ENCODE results near the gene DDX24. TPM values are rescaled to one million over a fixed set of nuclear protein-coding genes. Genes with fewer than 3 reads are reported as not detected.

Gene DDX24
- total RNA-seq, 1 donor from 2014 or later: 54.2 TPM

GRCh38 chr14:94015223-94015622 lies 65.8 kb downstream of the DDX24 start:
- ATAC-seq: no peak
- DNase-seq (ENCODE audit: low spot score): no peak

GRCh38 chr14:94014382-94014781 lies 66.6 kb downstream of the DDX24 start:
- peak; percentile 64 for ATAC-seq
- DNase-seq (ENCODE audit: low spot score): no peak

- ATAC-seq (no peak), DNase-seq (ENCODE audit: low spot score) (no peak)
Observed at GRCh38 chr14:94011795-94012194, 69.2 kb downstream of the DDX24 start.

GRCh38 chr14:94010625-94011024 lies 70.4 kb downstream of the DDX24 start:
- ATAC-seq (no peak), DNase-seq (ENCODE audit: low spot score) (no peak)

- ATAC-seq: no peak
- no peak for DNase-seq (ENCODE audit: low spot score)
Observed at GRCh38 chr14:94009767-94010166, 71.2 kb downstream of the DDX24 start.

GRCh38 chr14:94008234-94008633 lies 72.8 kb downstream of the DDX24 start:
- ATAC-seq (no peak), DNase-seq (ENCODE audit: low spot score) (no peak)

GRCh38 chr14:94005324-94006073 lies 75.5 kb downstream of the DDX24 start:
- no peak for DNase-seq (ENCODE audit: low spot score)
- ATAC-seq: no peak

- DNase-seq (ENCODE audit: low spot score): no peak
- ATAC-seq: no peak
Observed at GRCh38 chr14:94004015-94004414, 77.0 kb downstream of the DDX24 start.

- DNase-seq (ENCODE audit: low spot score) (no peak), ATAC-seq (no peak)
Observed at GRCh38 chr14:94003397-94003796, 77.6 kb downstream of the DDX24 start.

GRCh38 chr14:94001501-94002396 lies 79.3 kb downstream of the DDX24 start:
- ATAC-seq: peak; percentile 94
- peak; percentile 49 for DNase-seq (ENCODE audit: low spot score)

- DNase-seq (ENCODE audit: low spot score) (no peak), ATAC-seq (no peak)
Observed at GRCh38 chr14:94001016-94001415, 80.0 kb downstream of the DDX24 start.

- DNase-seq (ENCODE audit: low spot score): no peak
- ATAC-seq: no peak
Observed at GRCh38 chr14:94000267-94000666, 80.7 kb downstream of the DDX24 start.

- DNase-seq (ENCODE audit: low spot score): no peak
- ATAC-seq: no peak
Observed at GRCh38 chr14:93999573-93999972, 81.4 kb downstream of the DDX24 start.

GRCh38 chr14:93998871-93999403 lies 82.1 kb downstream of the DDX24 start:
- no peak for ATAC-seq
- no peak for DNase-seq (ENCODE audit: low spot score)

Other genes starting within 250 kb of the DDX24 start
- not detected for gene FAM181A, start 153.9 kb downstream of the DDX24 start, total RNA-seq
- gene ASB2, start 104.6 kb downstream of the DDX24 start, total RNA-seq: 0.20 TPM
- not detected for gene CCDC197, start 83.9 kb downstream of the DDX24 start, total RNA-seq
- gene OTUB2, start 54.9 kb downstream of the DDX24 start, total RNA-seq: 1.1 TPM
- 5.9 TPM for gene IFI27L1, start 108 bp upstream of the DDX24 start, total RNA-seq
- 20.4 TPM for gene IFI27, start 29.5 kb upstream of the DDX24 start, total RNA-seq
- 1.2 TPM for gene IFI27L2, start 48.4 kb upstream of the DDX24 start, total RNA-seq
- 0.28 TPM for gene PPP4R4, start 93.1 kb upstream of the DDX24 start, total RNA-seq
- gene SERPINA10, start 212.1 kb upstream of the DDX24 start, total RNA-seq: 200 TPM
- gene SERPINA6, start 242.1 kb upstream of the DDX24 start, total RNA-seq: 155 TPM